ENCODE data around the gene CDK5.
"Not testable (repeated sequence)": the region's sequence is repeated elsewhere in the genome, so short reads cannot be mapped to it uniquely, and the experiment has no call there.

- TF ChIP-seq CTCF (IDR thresholded peaks at IDR 0.05; ENCODE audit: insufficient read depth, low read depth, low read length); EZH2 (IDR thresholded peaks at IDR 0.05; ENCODE audit: insufficient read depth, low read length): not testable (repeated sequence)
These were observed 14.2 kb downstream of the CDK5 start for GRCh38 chr7:151043449-151043848.
